C4-2B (cell line): ENCODE data around the gene TTYH3.

Experiments
- H3K27ac ChIP-seq: fragments of 450-650 bp; 2 replicates; pipeline ENCODE4 v1.5.1; 2017
- CTCF ChIP-seq: fragments of 450-650 bp; conservative IDR thresholded peaks from 2 replicates; pipeline ENCODE4 v1.5.1; 2017; ENCODE audit warnings: mild to moderate bottlenecking
- ZFX ChIP-seq: fragments of 450-650 bp; IDR thresholded peaks from 2 replicates; pipeline ENCODE4 v1.6.1; 2017

Gene TTYH3

DNA sequence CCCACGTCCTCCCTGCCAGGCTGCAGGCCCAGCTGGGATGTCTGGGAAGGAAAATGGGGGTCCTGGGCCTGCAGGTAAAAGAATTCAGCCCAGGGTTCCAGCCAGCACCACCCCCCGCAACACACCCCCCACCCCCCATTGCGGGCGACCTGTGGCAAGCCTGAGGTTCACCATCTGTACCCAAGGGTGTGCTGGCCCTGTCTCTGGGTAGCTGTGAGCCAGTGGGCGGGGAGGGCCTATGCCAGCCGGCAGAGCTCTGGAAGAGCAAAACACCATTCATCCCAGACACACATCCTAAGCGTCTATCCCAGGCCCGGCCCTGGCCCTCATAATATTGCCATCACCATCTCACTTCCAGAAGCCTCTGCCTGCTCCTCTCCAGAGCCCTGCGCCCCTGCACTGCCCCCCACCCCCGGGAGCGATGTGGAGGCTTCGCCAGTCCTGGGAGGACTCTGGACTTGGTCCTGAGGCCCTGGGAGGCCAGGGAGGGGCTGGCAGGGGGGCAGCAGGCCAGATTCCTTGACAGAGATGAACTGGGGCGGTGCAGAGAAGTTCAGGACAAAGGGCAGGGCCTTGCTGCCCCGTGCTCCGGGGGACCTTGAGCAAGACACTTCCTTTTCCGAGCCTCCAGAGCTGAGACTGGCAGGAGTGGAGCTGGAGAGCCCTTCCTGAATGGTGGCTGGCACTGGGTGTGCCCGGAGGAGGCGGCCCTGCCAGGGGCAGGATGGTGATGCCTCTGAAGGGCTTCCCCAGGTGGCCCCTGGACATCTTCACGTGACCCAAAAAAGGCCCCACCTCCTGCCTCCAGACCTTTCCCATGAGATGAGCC lies 8.7 kb upstream of the TTYH3 start:
- no peak overlapping the region for H3K27ac ChIP-seq
- TF ChIP-seq ZFX (no peak), CTCF (no peak)

DNA sequence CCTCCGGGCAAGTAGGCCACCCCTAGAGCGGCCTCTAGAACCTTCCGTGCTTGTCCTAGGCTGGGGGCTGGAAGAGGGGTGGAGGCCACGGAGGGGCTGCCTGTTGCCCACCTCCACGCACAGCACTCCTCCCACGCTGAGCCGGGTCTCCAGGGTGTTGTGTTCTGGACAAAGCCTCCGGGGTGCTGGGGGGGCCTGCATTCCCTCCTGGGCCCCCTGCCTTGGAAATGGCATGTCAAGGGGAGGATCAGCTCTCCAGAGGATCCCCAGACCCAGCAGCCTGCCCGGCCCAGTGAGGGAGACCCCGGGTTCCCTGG lies 8.1 kb upstream of the TTYH3 start:
- H3K27ac ChIP-seq, result no peak overlapping the region

DNA sequence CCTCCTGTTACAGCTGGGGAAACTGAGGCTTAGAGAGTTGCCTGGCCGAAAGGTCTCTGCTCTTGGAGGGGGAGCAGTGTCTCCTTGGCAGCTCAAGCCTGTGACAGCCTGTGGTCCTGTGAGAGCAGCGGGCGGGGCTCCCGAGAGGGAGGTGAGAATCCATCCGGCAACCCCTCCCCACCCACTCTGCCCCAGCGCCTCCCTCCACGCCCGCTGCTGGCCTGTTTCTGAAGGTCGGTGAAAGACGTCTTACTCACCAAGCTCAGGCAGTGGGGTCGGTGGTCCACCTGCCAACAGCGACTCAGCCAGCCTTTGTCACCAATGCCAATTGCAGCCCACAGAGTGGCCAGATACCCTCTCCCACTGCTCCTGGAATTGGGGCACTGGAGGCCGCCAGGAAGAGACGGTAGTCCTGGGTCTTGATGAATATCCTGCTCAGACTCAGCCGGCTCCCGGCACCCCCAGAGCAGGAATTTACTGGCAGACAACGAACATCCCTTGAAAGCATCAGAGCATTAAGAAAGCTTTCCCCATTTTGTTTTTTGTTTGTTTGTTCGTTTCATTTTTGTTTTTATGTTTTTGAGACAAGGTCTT lies 7.4 kb upstream of the TTYH3 start:
- TF ChIP-seq ZFX (no peak), CTCF (no peak)
- no peak overlapping the region for H3K27ac ChIP-seq

More for the DNA sequence above, 8.1 kb upstream of the TTYH3 start:
- TF ChIP-seq ZFX (no peak), CTCF (no peak)

- no peak overlapping the region for H3K27ac ChIP-seq
- TF ChIP-seq ZFX (no peak), CTCF (no peak)
These were observed 5.2 kb upstream of the TTYH3 start for GRCh38 chr7:2626498-2627117.

GRCh38 chr7:2627258-2628129 lies 4.3 kb upstream of the TTYH3 start:
- no peak for TF ChIP-seq CTCF
- no peak for TF ChIP-seq ZFX
- no peak overlapping the region for H3K27ac ChIP-seq

- H3K27ac ChIP-seq, result no peak overlapping the region
- TF ChIP-seq ZFX (no peak), CTCF (no peak)
These were observed 3.7 kb upstream of the TTYH3 start for GRCh38 chr7:2628130-2628482.
